Smooth muscle cell (in vitro differentiated cells): ENCODE data around the gene HABP2. TPM values are rescaled to one million over a fixed set of nuclear protein-coding genes. Genes with fewer than 3 reads are reported as not detected.

ENCODE experiments used
- DNase-seq: peaks from one replicate; lab custom pipeline; 2025; ENCODE audit not compliant: unreplicated experiment; lab: John Stamatoyannopoulos, UW
- H2AFZ ChIP-seq: fragments of 200-600 bp; sonication (generic); 2 replicates; pipeline ENCODE4 v1.6.0; 2016; ENCODE audit warnings: antibody characterized with exemption, low read depth, mild to moderate bottlenecking
- H3F3A ChIP-seq: fragments of 200-600 bp; sonication (generic); 2 replicates; pipeline ENCODE4 v1.6.0; 2017; ENCODE audit warnings: antibody characterized with exemption, low read depth
- H3K27ac ChIP-seq: fragments of 200-600 bp; sonication (generic); 2 replicates; pipeline ENCODE4 v1.5.1; 2016; ENCODE audit warnings: low read depth, mild to moderate bottlenecking
- H3K27me3 ChIP-seq: fragments of 200-600 bp; sonication (generic); 2 replicates; pipeline ENCODE4 v1.6.1; 2016; ENCODE audit warnings: low read depth, mild to moderate bottlenecking
- H3K36me3 ChIP-seq: fragments of 200-600 bp; sonication (generic); 2 replicates; pipeline ENCODE4 v1.5.1; 2016; ENCODE audit warnings: low read depth
- H3K4me1 ChIP-seq: fragments of 200-600 bp; sonication (generic); 2 replicates; pipeline ENCODE4 v1.5.1; 2016; ENCODE audit warnings: low read depth
- H3K4me2 ChIP-seq: fragments of 200-600 bp; sonication (generic); 2 replicates; pipeline ENCODE4 v1.6.0; 2016; ENCODE audit warnings: mild to moderate bottlenecking
- H3K4me3 ChIP-seq: fragments of 200-600 bp; sonication (generic); 2 replicates; pipeline ENCODE4 v1.5.1; 2016; ENCODE audit warnings: mild to moderate bottlenecking
- H3K79me2 ChIP-seq: fragments of 200-600 bp; sonication (generic); 2 replicates; pipeline ENCODE4 v1.6.0; 2016; ENCODE audit warnings: low read depth, mild to moderate bottlenecking
- H3K9ac ChIP-seq: fragments of 200-600 bp; sonication (generic); 2 replicates; pipeline ENCODE4 v1.6.0; 2016; ENCODE audit warnings: low read depth
- H3K9me3 ChIP-seq: fragments of 200-600 bp; sonication (generic); replicated peaks from 2 replicates; pipeline ENCODE4 v1.5.1; 2016; ENCODE audit warnings: low read depth
- H4K20me1 ChIP-seq: fragments of 200-600 bp; sonication (generic); 2 replicates; pipeline ENCODE4 v1.6.0; 2016; ENCODE audit warnings: low read depth
- CTCF ChIP-seq: fragments of 200-600 bp; sonication (generic); IDR thresholded peaks from 2 replicates; pipeline ENCODE4 v1.5.1; 2017; ENCODE audit warnings: borderline replicate concordance, mild to moderate bottlenecking, antibody characterized with exemption; ENCODE audit not compliant: insufficient read depth, poor library complexity, severe bottlenecking
- WGBS: methylation state at CpG from one replicate; pipeline ENCODE4 v1.1.7; 2016; ENCODE audit warnings: low lambda C conversion rate; 5-methylcytosine and 5-hydroxymethylcytosine counted together
- polyA plus RNA-seq: library from polyadenylated mRNA; unstranded; fragments of >200 nt; fragmentation: Nextera tagmentation; extraction: Ambion mirVana; gene quantifications from 2 replicates; pipeline ENCODE4 v1.2.1, GENCODE V29; 2016
- total RNA-seq: library from RNA; depleted of rRNA; stranded (reverse); fragments of >200 nt; gene quantifications from 2 replicates; pipeline ENCODE4 v1.2.3, GENCODE V29; 2014

HABP2 gene
- total and polyA plus RNA-seq, 2 experiments from 2014 or later: 0.05 TPM; not detected in 1

DNA sequence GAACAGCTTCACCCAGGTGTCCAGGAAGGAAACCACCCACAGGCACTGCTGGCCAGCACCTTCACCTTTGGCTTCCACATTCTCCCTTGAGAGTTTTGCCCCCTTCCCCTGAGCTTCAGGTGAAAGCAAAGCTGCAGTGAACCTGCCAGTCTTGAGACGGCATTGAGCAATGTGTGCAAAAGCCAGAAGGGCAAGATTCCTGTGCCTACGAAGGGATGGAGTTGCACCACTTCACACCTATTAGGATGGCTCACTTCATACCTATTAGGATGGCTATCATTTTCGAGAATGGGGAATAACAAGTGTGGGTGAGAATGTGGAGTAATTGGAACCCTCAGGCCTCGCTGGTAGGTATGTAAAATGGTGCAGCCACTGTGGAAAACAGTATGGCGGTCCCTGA, 7.2 kb downstream of the HABP2 start:
- Histone ChIP-seq H4K20me1 (no peaks in the 10 kb centered on the region), H3K79me2 (no peaks in the 10 kb centered on the region), H3K4me2 (no peak overlapping the region), H2AFZ (no peak overlapping the region), H3K4me3 (no peak overlapping the region), H3K9me3 (no peaks in the 10 kb centered on the region), H3K36me3 (no peaks in the 10 kb centered on the region), H3K27me3 (peaks cover 28% of the 10 kb centered on the region), H3K9ac (no peak overlapping the region), H3K4me1 (peaks cover 28% of the 10 kb centered on the region), H3K27ac (no peak overlapping the region), H3F3A (no peaks in the 10 kb centered on the region)
- no peak for DNase-seq
- WGBS: 89% methylated on average over 5 of the region's 5 CpGs
- no peak for TF ChIP-seq CTCF

GRCh38 chr10:113561214-113561613, 8.4 kb downstream of the HABP2 start:
- Histone ChIP-seq H3K27ac (no peak overlapping the region), H3F3A (no peaks in the 10 kb centered on the region), H3K27me3 (peaks cover 28% of the 10 kb centered on the region), H2AFZ (no peak overlapping the region), H3K9me3 (no peaks in the 10 kb centered on the region), H3K4me3 (no peak overlapping the region), H3K9ac (no peak overlapping the region), H4K20me1 (no peaks in the 10 kb centered on the region), H3K4me2 (no peak overlapping the region), H3K4me1 (peaks cover 17% of the 10 kb centered on the region), H3K79me2 (no peaks in the 10 kb centered on the region), H3K36me3 (no peaks in the 10 kb centered on the region)
- DNase-seq: no peak
- TF ChIP-seq CTCF: no peak
- WGBS: 95% methylated on average over 3 of the region's 3 CpGs

GRCh38 chr10:113562069-113562468, 9.2 kb downstream of the HABP2 start:
- DNase-seq: no peak
- no peaks in the 10 kb centered on the region for H3K9me3 ChIP-seq
- H3F3A ChIP-seq: no peaks in the 10 kb centered on the region
- H3K79me2 ChIP-seq: no peaks in the 10 kb centered on the region
- no peak overlapping the region for H3K4me2 ChIP-seq
- H3K4me1 ChIP-seq: peaks cover 15% of the 10 kb centered on the region
- no peak overlapping the region for H3K27ac ChIP-seq
- no peaks in the 10 kb centered on the region for H3K36me3 ChIP-seq
- no peak overlapping the region for H3K9ac ChIP-seq
- no peak overlapping the region for H2AFZ ChIP-seq
- H3K27me3 ChIP-seq: peaks cover 28% of the 10 kb centered on the region
- no peak overlapping the region for H3K4me3 ChIP-seq
- TF ChIP-seq CTCF: no peak
- WGBS: 64% methylated on average over 6 of the region's 6 CpGs
- no peaks in the 10 kb centered on the region for H4K20me1 ChIP-seq

DNA sequence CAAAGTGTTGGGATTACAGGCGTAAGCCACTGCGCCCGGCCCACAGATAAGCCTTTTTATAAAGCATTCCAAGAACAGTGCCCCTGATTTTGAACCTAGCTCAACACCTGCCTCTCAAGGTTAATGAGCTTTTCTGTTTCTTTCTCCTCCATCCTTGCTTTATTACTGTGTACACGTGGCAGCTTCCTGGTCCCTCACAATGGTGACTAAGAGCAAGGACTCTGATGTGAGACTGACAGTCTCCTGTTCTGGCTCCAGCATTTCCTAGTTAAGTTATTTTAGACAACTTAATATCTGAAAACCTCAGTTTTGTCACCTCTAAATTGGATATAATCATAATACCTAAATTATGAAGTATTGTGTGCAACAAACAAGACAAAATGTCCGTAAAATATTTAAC, 9.9 kb downstream of the HABP2 start:
- no peak for DNase-seq
- 76% methylated on average over 5 of the region's 5 CpGs for WGBS
- Histone ChIP-seq H3K79me2 (no peaks in the 10 kb centered on the region), H3K27me3 (peaks cover 21% of the 10 kb centered on the region), H3K4me2 (peak overlapping the region; percentile 87), H2AFZ (peak overlapping the region; percentile 17), H3K9me3 (no peaks in the 10 kb centered on the region), H3K27ac (no peak overlapping the region), H3K9ac (no peak overlapping the region), H4K20me1 (no peaks in the 10 kb centered on the region), H3K4me3 (peak overlapping the region; percentile 53), H3F3A (no peaks in the 10 kb centered on the region), H3K4me1 (peaks cover 8% of the 10 kb centered on the region), H3K36me3 (no peaks in the 10 kb centered on the region)
- no peak for TF ChIP-seq CTCF
